ENCODE measurements around the gene PTH2R.

PTH2R gene

GRCh38 chr2:208477741-208478140 lies 71.1 kb downstream of the PTH2R start:
- H3K27ac ChIP-seq = no peak overlapping the region
- no peak for TF ChIP-seq CTCF (conservative IDR thresholded peaks at IDR 0.05)

GRCh38 chr2:208479342-208479741 lies 72.8 kb downstream of the PTH2R start:
- no peak overlapping the region for H3K27ac ChIP-seq
- TF ChIP-seq CTCF (conservative IDR thresholded peaks at IDR 0.05) = no peak

- H3K27ac ChIP-seq = peak overlapping the region; percentile 48
These were observed 75.4 kb downstream of the PTH2R start for GRCh38 chr2:208481945-208482344.

GRCh38 chr2:208482453-208483015 lies 75.9 kb downstream of the PTH2R start:
- H3K27ac ChIP-seq = peak overlapping the region; percentile 48

GRCh38 chr2:208485390-208485789 lies 78.8 kb downstream of the PTH2R start:
- no peak overlapping the region for H3K27ac ChIP-seq
- TF ChIP-seq CTCF (conservative IDR thresholded peaks at IDR 0.05) = no peak

GRCh38 chr2:208488686-208489564 lies 82.3 kb downstream of the PTH2R start:
- TF ChIP-seq CTCF (conservative IDR thresholded peaks at IDR 0.05) = no peak

GRCh38 chr2:208489687-208490086 lies 83.1 kb downstream of the PTH2R start:
- peak; percentile 44 for TF ChIP-seq CTCF (conservative IDR thresholded peaks at IDR 0.05)
- no peak overlapping the region for H3K27ac ChIP-seq

More at GRCh38 chr2:208488686-208489564, 82.3 kb downstream of the PTH2R start:
- H3K27ac ChIP-seq = no peak overlapping the region

- H3K27ac ChIP-seq = no peak overlapping the region
- TF ChIP-seq CTCF (conservative IDR thresholded peaks at IDR 0.05) = no peak
These were observed 83.9 kb downstream of the PTH2R start for GRCh38 chr2:208490492-208490891.
